NCI-H1930 (cell line): Measurements from ENCODE around the gene GARRE1.

ENCODE experiments used
- DNase-seq, 2 experiments: peaks; one replicate each; lab custom pipeline; 2025; lab: John Stamatoyannopoulos, UW

Gene GARRE1

DNA sequence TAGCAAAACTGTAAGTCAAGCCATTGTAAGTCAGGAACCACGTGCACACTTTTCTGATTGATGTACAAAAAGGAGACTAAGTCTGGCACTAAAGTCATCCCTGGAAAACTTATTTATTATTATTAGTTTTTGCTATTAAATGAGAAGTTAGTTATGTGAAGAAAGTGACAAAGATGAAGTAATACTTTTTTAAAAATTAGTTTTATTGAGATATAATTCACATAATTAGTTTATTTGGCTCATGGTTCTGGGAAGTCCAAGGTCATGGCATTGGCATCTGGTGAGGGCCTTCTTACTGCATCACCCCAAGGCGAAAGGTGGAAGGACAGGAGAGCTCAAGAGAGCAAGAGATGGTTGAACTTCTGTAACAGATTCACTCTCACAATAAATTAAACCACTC, 36.9 kb downstream of the GARRE1 start:
- no peak for DNase-seq

DNA sequence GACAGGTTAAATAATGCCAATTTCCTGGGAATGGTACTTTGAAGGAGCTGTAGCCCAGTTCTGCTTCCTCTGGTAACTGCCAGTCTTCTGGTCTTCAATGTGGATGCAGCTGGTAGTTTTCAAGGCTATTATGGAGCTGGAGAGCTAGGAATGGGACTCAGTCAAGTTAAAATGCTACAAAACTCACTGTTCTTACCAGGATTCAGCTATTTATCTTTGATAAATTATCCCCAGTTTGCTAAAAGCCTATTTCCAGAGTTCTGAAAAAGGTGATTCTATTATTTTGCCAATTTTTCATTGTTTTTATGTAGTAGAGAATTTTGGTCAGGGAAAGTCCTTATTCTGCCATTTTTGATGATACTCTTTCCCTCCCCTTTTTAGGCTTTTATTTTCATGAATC, 40.7 kb downstream of the GARRE1 start:
- no peak for DNase-seq

GRCh38 chr19:34298891-34299520, 44.7 kb downstream of the GARRE1 start:
- DNase-seq: no peak

DNA sequence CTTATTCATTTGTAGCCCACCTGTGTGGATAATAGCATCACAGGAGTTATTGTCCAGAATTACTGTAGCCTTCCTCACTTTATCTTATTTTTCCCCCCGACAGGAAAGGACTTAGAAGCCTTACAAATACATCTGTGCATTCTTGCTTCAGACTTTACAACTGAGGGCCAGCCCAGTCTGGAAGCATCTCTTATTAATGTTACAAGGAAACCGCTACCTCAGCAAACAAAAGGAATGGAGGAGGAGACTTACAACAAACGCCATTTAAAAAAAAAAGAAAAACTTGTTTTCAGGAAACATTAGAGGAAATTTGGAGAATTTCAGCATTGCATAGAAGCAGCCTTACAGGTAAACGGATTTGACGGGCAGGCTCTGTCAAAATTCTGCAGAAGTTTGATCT, 45.2 kb downstream of the GARRE1 start:
- DNase-seq: no peak

DNA sequence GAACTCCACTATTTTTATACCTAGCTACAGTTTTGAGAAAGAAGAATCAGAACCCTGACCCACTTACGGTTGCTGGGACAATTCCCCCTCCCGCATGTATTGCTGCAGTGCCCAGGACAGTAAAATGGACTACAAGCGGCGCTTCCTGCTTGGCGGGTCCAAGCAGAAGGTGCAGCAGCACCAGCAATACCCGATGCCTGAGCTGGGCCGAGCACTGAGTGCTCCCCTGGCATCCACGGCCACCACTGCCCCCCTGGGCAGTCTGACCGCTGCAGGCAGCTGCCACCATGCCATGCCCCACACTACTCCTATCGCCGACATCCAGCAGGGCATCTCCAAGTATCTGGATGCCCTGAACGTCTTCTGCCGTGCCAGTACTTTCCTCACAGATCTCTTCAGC, 46.0 kb downstream of the GARRE1 start:
- DNase-seq: no peak

GRCh38 chr19:34300962-34301361, 46.6 kb downstream of the GARRE1 start:
- DNase-seq: no peak
